SK-N-SH treated with all-trans-retinoic acid at 6 μM for 48 hours (cell line): Measurements from ENCODE around the gene CFAP20DC.

Source experiments
- ESRRG ChIP-seq: fragments of 250-450 bp; sonication (Bioruptor Pico); IDR thresholded peaks from 2 replicates; pipeline ENCODE4 v1.6.1; 2021; ENCODE audit warnings: mild to moderate bottlenecking
- TCF4 ChIP-seq: fragments of 250-450 bp; sonication (Bioruptor Pico); IDR thresholded peaks from 2 replicates; pipeline ENCODE4 v1.8.0; 2021; ENCODE audit warnings: mild to moderate bottlenecking, moderate library complexity, borderline replicate concordance
- ZFP30 ChIP-seq: fragments of 450-650 bp; formaldehyde crosslinking; IDR thresholded peaks from 2 replicates; pipeline ENCODE4 v1.5.0; 2022; ENCODE audit warnings: mild to moderate bottlenecking, moderate library complexity
- ZNF8 ChIP-seq: fragments of 450-650 bp; formaldehyde crosslinking; IDR thresholded peaks from 2 replicates; pipeline ENCODE4 v1.5.0; 2020; ENCODE audit warnings: mild to moderate bottlenecking, moderate library complexity
- TF ChIP-seq, protein P1 (sequence below): fragments of 250-450 bp; sonication (Bioruptor Pico); IDR thresholded peaks from 2 replicates; pipeline ENCODE4 v1.5.0; 2020; ENCODE audit warnings: mild to moderate bottlenecking, moderate library complexity
- TF ChIP-seq, protein P2 (sequence below): fragments of 250-450 bp; sonication (Bioruptor Pico); IDR thresholded peaks from 2 replicates; pipeline ENCODE4 v1.8.0; 2021; ENCODE audit warnings: low read depth, mild to moderate bottlenecking, moderate library complexity, borderline replicate concordance
- TF ChIP-seq, protein P3 (sequence below): fragments of 250-450 bp; sonication (Bioruptor Pico); IDR thresholded peaks from 2 replicates; pipeline ENCODE4 v1.5.1; 2021; ENCODE audit warnings: mild to moderate bottlenecking, moderate library complexity
- TF ChIP-seq, protein P4 (sequence below): fragments of 250-450 bp; sonication (Bioruptor Pico); IDR thresholded peaks from 2 replicates; pipeline ENCODE4 v1.8.0; 2020; ENCODE audit warnings: mild to moderate bottlenecking, moderate library complexity, borderline replicate concordance

DNA sequence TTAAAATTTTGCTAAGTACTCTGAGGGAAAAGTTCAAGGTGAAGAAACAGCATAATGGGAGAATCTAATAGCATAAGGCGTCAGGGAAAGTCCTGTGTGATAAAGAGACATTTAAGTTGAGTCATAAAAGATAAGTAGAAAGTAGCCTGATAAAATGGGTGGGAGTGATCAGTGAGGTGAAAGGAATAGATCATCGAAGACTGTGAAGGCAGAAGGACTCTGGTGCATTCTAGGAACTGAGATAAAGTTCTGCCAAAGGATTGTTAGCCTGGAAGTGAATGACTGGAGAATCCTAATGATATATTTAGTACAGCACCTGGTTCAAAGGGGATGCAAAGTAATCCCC, 149.9 kb downstream of the CFAP20DC start:
- TF ChIP-seq, protein P1, sequence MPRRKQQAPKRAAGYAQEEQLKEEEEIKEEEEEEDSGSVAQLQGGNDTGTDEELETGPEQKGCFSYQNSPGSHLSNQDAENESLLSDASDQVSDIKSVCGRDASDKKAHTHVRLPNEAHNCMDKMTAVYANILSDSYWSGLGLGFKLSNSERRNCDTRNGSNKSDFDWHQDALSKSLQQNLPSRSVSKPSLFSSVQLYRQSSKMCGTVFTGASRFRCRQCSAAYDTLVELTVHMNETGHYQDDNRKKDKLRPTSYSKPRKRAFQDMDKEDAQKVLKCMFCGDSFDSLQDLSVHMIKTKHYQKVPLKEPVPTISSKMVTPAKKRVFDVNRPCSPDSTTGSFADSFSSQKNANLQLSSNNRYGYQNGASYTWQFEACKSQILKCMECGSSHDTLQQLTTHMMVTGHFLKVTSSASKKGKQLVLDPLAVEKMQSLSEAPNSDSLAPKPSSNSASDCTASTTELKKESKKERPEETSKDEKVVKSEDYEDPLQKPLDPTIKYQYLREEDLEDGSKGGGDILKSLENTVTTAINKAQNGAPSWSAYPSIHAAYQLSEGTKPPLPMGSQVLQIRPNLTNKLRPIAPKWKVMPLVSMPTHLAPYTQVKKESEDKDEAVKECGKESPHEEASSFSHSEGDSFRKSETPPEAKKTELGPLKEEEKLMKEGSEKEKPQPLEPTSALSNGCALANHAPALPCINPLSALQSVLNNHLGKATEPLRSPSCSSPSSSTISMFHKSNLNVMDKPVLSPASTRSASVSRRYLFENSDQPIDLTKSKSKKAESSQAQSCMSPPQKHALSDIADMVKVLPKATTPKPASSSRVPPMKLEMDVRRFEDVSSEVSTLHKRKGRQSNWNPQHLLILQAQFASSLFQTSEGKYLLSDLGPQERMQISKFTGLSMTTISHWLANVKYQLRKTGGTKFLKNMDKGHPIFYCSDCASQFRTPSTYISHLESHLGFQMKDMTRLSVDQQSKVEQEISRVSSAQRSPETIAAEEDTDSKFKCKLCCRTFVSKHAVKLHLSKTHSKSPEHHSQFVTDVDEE (CRISPR knock-in tag) = no peak
- TF ChIP-seq ZFP30 (no peak), ZNF8 (CRISPR knock-in tag) (no peak), ESRRG (no peak), TCF4 (CRISPR knock-in tag) (no peak)
- TF ChIP-seq, protein P2, sequence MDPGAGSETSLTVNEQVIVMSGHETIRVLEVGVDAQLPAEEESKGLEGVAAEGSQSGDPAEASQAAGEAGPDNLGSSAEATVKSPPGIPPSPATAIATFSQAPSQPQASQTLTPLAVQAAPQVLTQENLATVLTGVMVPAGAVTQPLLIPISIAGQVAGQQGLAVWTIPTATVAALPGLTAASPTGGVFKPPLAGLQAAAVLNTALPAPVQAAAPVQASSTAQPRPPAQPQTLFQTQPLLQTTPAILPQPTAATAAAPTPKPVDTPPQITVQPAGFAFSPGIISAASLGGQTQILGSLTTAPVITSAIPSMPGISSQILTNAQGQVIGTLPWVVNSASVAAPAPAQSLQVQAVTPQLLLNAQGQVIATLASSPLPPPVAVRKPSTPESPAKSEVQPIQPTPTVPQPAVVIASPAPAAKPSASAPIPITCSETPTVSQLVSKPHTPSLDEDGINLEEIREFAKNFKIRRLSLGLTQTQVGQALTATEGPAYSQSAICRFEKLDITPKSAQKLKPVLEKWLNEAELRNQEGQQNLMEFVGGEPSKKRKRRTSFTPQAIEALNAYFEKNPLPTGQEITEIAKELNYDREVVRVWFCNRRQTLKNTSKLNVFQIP (CRISPR knock-in tag) = no peak
- TF ChIP-seq, protein P3, sequence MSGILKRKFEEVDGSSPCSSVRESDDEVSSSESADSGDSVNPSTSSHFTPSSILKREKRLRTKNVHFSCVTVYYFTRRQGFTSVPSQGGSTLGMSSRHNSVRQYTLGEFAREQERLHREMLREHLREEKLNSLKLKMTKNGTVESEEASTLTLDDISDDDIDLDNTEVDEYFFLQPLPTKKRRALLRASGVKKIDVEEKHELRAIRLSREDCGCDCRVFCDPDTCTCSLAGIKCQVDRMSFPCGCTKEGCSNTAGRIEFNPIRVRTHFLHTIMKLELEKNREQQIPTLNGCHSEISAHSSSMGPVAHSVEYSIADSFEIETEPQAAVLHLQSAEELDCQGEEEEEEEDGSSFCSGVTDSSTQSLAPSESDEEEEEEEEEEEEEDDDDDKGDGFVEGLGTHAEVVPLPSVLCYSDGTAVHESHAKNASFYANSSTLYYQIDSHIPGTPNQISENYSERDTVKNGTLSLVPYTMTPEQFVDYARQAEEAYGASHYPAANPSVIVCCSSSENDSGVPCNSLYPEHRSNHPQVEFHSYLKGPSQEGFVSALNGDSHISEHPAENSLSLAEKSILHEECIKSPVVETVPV = no peak
- TF ChIP-seq, protein P4, sequence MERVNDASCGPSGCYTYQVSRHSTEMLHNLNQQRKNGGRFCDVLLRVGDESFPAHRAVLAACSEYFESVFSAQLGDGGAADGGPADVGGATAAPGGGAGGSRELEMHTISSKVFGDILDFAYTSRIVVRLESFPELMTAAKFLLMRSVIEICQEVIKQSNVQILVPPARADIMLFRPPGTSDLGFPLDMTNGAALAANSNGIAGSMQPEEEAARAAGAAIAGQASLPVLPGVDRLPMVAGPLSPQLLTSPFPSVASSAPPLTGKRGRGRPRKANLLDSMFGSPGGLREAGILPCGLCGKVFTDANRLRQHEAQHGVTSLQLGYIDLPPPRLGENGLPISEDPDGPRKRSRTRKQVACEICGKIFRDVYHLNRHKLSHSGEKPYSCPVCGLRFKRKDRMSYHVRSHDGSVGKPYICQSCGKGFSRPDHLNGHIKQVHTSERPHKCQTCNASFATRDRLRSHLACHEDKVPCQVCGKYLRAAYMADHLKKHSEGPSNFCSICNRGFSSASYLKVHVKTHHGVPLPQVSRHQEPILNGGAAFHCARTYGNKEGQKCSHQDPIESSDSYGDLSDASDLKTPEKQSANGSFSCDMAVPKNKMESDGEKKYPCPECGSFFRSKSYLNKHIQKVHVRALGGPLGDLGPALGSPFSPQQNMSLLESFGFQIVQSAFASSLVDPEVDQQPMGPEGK = no peak
